ENCODE measurements around the gene NPY1R.

Gene NPY1R

DNA sequence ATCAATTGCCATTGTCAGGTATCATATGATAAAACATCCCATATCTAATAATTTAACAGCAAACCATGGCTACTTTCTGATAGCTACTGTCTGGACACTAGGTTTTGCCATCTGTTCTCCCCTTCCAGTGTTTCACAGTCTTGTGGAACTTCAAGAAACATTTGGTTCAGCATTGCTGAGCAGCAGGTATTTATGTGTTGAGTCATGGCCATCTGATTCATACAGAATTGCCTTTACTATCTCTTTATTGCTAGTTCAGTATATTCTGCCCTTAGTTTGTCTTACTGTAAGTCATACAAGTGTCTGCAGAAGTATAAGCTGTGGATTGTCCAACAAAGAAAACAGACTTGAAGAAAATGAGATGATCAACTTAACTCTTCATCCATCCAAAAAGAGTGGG is 18.3 kb upstream of the NPY1R start:
- no peak overlapping the region for H3K4me3 ChIP-seq (replicated peaks; ENCODE audit: low read depth, low read length)
- DNase-seq (ENCODE audit: low read depth) = no peak
- TF ChIP-seq CTCF (IDR thresholded peaks at IDR 0.05; ENCODE audit: low read length, missing control alignments) = no peak

- H3K4me3 ChIP-seq (replicated peaks; ENCODE audit: low read depth, low read length) = peak overlapping the region; percentile 13
- DNase-seq (ENCODE audit: low read depth) = no peak
- no peak for TF ChIP-seq CTCF (IDR thresholded peaks at IDR 0.05; ENCODE audit: low read length, missing control alignments)
These were observed 12.0 kb upstream of the NPY1R start for GRCh38 chr4:163344147-163345125.

DNA sequence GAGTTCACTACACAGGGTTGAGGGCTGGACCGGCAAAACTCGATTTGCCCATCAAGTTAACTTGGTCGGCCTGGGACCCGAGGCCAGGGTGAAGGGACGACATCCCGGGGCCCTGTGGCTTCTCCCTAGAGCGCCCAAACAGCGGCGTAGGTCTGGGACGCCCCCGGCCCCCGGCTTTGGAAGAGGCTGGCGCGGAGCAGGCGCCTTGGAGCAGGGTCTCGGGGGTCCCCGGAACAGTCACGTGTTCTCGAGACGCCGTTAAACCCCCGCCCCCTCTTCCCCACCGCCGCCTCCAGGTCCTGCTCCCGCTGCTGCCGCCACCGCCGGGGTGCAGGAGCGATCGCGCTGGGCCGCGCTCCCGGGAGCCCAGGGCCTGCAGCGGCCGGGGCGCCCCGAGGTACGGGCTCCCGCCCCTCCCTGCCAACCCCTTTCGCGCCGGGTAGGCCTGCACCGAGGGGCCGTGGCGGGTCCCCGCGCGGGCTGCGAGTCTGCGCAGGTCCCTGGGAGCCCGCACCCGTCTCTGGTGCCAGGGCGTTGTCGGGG is 11.3 kb upstream of the NPY1R start, which contains the start of gene NPY5R:
NPY5R (plus strand) TSS at position 289 of the 543 bp plus-strand sequence. CDS start 6,382 bp downstream, outside the sequence.
- H3K4me3 ChIP-seq (replicated peaks; ENCODE audit: low read depth, low read length) = peak within 1 kb of the TSS; percentile 13
- no peak for DNase-seq (ENCODE audit: low read depth)
- TF ChIP-seq CTCF (IDR thresholded peaks at IDR 0.05; ENCODE audit: low read length, missing control alignments) = no peak

DNA sequence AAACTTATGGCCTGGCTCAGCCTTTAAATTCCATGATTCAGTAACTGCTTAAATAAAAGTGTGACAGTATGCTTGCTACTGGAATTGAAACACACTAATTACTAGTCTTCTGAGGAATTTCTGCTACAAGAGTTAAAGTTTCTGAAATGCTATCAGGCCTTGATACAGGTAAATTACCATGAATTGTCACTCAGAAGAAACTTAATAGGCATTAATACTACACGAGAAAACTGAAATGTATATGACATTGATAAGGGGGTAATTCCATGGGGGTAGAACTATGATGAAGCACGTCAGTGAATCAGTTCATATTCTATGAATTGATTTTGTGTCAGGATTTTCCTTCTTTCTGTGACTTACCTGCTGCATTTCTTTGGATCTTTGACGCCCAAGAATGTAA is 3.0 kb upstream of the NPY1R start:
- no peak overlapping the region for H3K4me3 ChIP-seq (replicated peaks; ENCODE audit: low read depth, low read length)
- no peak for TF ChIP-seq CTCF (IDR thresholded peaks at IDR 0.05; ENCODE audit: low read length, missing control alignments)
- no peak for DNase-seq (ENCODE audit: low read depth)

DNA sequence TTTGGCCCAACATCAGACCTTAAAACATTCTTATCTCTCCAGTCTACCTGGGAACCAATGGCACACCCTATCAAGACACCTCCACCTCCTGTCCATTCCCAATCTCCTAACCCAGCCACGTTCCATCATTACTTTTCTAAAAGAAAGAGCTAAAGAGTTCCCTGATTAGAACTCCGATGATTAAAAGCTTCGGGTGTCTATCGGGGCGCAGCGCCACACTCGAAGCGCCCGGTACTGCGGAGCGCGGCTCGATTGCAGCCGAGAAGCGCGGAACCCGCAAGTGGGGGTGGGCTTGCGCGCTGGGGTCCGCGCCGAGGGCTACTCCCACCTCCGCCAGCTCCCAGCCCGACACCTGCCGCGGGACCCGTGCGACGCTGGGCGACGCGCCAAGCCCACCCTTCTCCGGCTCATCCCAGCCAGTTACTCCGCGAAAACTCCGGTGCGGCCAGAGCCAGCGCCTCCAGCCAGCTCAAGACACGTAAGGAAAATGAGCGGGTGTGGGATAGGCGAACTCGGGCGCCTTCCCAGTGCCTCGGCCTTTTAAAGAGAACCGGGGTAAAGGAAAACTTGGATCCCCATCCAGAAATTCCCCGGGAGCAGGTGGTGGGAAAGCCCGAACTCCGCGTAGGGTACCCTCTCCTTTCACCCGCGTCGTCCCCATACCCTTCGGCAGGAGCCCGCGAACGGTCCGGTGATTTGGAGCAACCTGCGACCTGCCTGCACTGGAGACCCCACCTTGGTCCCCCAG is 593 bp downstream of the NPY1R start:
- TF ChIP-seq CTCF (IDR thresholded peaks at IDR 0.05; ENCODE audit: low read length, missing control alignments) = peak; percentile 1
- H3K4me3 ChIP-seq (replicated peaks; ENCODE audit: low read depth, low read length) = peak overlapping the region; percentile 61
- DNase-seq (ENCODE audit: low read depth) = peak; percentile 28

DNA sequence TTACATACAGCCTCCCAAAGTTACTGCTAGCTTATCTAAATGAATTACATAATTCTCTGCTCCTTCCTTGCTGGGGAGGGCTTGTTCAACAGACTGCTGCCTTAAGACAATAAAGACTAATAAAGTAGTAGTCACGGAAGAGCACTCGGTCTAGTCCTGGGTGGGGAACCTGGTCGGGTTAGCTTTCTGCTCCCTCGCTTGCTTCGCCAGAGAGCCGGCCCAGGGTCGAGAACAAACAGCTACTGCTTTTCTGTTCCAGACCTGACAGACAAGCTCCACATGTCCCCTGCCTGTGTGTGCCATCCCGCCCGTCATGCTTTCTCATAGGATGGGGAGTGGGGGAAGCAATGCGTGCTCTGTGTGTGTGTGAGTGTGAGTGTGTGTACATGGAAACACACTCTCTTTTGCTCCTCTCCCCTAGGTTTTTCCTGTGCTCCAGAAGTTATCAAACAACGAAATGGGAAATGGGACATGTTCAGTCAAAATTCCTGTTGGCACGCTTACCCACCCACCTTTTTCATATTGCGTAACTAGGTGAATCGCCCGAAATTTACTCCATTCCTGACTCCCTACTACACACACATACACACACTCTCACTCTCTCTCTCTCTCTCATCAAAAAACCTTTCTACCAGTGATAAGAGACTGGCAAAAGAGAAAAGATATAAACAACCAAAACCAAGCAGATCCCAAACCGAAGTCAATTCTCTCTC is 1.3 kb downstream of the NPY1R start:
- DNase-seq (ENCODE audit: low read depth) = no peak
- no peak overlapping the region for H3K4me3 ChIP-seq (replicated peaks; ENCODE audit: low read depth, low read length)

More for the DNA sequence above, 1.3 kb downstream of the NPY1R start:
- no peak for TF ChIP-seq CTCF (IDR thresholded peaks at IDR 0.05; ENCODE audit: low read length, missing control alignments)

Measured in fibroblast of pulmonary artery (primary cell).